Measurements from ENCODE around the gene TACO1.

The TACO1 gene

GRCh38 chr17:63600569-63601438 lies at the start of gene TACO1:
TACO1 (plus strand) TSS chr17:63600895; CDS start chr17:63601084, 189 bp downstream.
- DNase-seq: peak; percentile 92

- DNase-seq: no peak
Observed at GRCh38 chr17:63552211-63552610, 48.5 kb upstream of the TACO1 start.

GRCh38 chr17:63555500-63556156 lies 45.1 kb upstream of the TACO1 start:
- no peak for DNase-seq

GRCh38 chr17:63557416-63557815 lies 43.3 kb upstream of the TACO1 start:
- DNase-seq: no peak

- no peak for DNase-seq
Observed at GRCh38 chr17:63558441-63558840, 42.3 kb upstream of the TACO1 start.

GRCh38 chr17:63561819-63562218 lies 38.9 kb upstream of the TACO1 start:
- DNase-seq: no peak

GRCh38 chr17:63563339-63563738 lies 37.4 kb upstream of the TACO1 start:
- no peak for DNase-seq

- no peak for DNase-seq
Observed at GRCh38 chr17:63564562-63564961, 36.1 kb upstream of the TACO1 start.

GRCh38 chr17:63567229-63567628 lies 33.5 kb upstream of the TACO1 start:
- no peak for DNase-seq

- no peak for DNase-seq
Observed at GRCh38 chr17:63568563-63568962, 32.1 kb upstream of the TACO1 start.

- DNase-seq: peak; percentile 29
Observed at GRCh38 chr17:63571632-63572310, 28.9 kb upstream of the TACO1 start.

- no peak for DNase-seq
Observed at GRCh38 chr17:63573634-63574033, 27.1 kb upstream of the TACO1 start.

GRCh38 chr17:63578027-63578768 lies 22.5 kb upstream of the TACO1 start:
- no peak for DNase-seq

- DNase-seq: no peak
Observed at GRCh38 chr17:63578769-63579111, 22.0 kb upstream of the TACO1 start.

- no peak for DNase-seq
Observed at GRCh38 chr17:63579633-63580032, 21.1 kb upstream of the TACO1 start.

- no peak for DNase-seq
Observed at GRCh38 chr17:63587770-63588169, 12.9 kb upstream of the TACO1 start.

GRCh38 chr17:63588797-63589196 lies 11.9 kb upstream of the TACO1 start:
- no peak for DNase-seq

GRCh38 chr17:63589646-63590045 lies 11.0 kb upstream of the TACO1 start:
- no peak for DNase-seq

GRCh38 chr17:63592797-63593196 lies 7.9 kb upstream of the TACO1 start:
- no peak for DNase-seq

GRCh38 chr17:63595132-63595531 lies 5.6 kb upstream of the TACO1 start:
- no peak for DNase-seq

- DNase-seq: peak; percentile 41
Observed at GRCh38 chr17:63596856-63597586, 3.7 kb upstream of the TACO1 start.

- no peak for DNase-seq
Observed at GRCh38 chr17:63598281-63598680, 2.4 kb upstream of the TACO1 start.

Measured in NCI-H82 (cell line).